Stimulated activated CD8-positive, alpha-beta memory T cell treated with anti-CD3 and anti-CD28 coated beads, Interleukin-15, amount 100 ng/mL, for 4 hours (primary cell): Measurements from ENCODE around the gene PHF21B.

ENCODE experiments used
- DNase-seq, 2 donors: peaks; one replicate each; pipeline ENCODE4 v3.0.0-alpha.2; 2020; ENCODE audit warnings: low read depth in 2 of 2

PHF21B gene

DNA sequence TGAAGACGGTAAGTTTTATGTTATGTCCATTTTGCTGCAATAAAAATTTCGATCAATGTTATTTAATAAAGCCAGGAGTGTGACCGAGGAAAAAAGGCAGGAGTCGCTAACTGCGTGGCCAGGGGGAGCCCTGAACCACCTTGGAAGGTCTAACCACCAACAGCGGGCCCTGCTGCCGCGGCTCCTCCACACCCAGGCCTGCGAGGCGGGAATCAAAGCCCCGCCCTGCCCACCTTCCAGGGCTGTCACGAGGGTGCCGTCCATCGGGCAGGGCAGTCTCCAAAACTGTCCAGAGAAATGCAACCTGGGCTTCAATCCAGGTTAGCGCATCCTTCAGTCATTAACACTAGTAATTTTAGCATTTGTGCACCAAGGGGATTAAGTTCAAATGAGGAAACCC, 19.0 kb downstream of the PHF21B start:
- no peak for DNase-seq

- no peak for DNase-seq
Measured at GRCh38 chr22:44990328-44990727, 19.5 kb downstream of the PHF21B start.

DNA sequence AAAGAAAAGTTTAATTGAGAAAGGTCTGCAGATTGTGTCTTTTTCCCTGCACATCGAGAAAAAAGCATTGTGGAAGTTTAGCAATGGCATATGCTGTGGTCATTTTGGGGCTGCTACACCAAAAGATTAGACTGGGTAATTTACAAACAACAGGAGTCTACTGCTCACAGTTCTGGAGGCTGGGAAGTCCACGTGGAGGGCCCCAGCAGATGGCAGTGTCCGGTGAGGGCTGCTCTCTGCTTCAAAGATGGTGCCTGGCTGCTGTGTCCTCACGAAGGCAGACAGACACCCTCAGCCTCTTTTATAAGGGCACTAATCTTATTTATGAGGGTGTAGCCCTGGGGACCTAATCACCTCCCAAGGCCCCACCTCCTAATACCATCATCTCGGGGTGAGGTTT, 21.1 kb downstream of the PHF21B start:
- DNase-seq = no peak

- no peak for DNase-seq
Measured at GRCh38 chr22:44986926-44987325, 22.9 kb downstream of the PHF21B start.

- DNase-seq = no peak
Measured at GRCh38 chr22:44985906-44986527, 23.8 kb downstream of the PHF21B start.

DNA sequence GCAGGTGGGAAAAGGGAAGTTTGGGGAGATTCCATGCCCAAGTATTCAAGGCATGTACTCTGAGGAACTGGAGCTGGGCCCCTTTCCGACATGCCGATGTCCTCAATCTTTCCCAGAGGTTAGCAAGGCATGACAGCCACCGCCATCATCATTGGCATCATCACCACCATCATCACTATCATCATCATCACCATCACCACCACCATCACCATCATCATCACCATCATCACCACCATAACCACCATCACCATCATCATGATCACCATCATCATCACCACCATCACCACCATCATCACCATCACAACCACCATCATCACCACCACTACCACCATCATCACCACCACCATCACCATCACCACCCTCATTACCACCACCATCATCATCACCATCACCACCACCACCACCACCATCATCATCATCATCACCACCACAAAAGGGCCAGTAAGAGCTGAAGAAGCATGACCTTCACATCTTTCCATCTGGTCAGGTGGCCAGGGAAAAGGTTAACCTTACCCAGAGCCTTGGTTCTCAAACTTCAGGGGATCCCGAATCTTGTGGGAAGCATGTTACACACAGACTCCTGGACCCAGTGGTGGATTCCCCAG, 25.8 kb downstream of the PHF21B start:
- no peak for DNase-seq

DNA sequence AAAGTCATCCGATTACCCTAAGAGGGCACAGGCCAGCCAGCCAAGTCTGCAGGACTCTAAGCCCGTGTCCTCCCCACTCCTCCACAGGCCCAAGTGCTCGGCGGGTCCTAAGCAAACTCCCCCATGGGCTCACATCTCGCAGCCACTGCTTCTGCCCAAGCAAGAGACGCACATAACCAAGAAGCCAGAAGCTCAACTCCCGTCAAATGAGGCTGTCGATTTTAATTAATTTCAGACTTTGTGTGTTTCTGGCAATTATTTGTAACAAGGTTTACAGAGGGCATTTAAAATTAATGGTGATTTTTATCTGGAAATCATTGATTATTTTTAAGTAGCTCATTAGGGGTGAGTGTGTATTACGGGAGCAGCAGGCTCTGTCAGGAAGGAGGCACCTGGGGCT, 27.4 kb downstream of the PHF21B start:
- no peak for DNase-seq

DNA sequence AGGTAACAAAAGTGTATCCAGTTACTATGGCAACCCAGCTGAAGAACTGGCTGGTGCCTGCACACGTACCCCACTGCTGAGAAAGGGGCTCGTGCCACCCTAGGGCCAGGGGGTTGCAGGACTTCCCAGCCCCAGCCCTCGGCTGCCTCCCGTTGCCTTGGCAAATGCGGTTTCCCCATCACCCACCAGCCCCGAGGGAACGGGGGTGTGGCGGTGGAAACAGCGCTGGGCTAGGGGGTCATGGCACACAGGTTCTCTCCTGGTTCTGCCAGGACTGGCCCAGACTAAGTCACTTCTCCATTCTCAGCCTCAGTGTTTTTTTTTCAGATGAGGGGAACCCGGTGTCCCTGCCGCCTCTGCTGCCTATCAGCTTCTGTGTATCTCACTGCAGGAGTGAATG, 27.9 kb downstream of the PHF21B start:
- DNase-seq = no peak

GRCh38 chr22:44979154-44979553, 30.7 kb downstream of the PHF21B start:
- no peak for DNase-seq

DNA sequence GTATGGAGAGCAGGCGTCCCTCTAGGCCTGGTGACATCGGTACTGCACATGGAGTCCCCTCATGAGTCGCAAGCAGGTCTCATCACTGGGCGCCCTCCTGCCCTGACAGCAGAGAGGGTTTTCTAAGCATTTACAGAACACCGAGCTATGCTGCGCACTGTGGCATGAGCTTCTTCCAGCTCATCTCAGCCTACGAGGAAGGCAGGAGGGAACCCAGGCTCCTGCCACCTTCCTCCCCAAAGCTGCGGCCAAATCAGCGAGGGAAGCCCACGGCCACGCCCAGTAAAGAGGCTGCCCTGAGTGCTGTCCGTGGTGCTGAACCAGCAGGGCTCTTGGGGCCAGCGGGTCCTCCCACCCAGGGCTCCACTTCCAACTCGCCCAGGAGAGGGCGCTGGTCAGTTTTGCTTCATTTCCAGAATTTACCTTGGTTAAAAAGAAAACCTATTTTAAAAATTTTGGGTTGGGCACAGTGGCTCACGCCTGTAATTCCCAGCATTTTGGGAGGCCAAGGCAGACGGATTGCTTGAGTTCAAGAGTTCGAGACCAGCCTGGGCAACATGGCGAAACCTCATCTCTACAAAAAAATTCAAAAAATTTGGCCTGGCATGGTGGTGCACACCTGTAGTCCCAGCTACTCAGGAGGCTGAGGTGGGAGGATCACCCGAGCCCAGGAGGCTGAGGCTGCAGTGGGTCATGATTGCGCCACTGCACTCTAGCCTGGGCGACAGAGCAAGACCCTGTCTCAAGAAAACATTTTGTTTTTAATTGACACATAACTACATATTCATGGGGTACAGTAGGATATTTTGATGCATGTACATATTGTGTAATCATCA, 34.2 kb downstream of the PHF21B start:
- DNase-seq = peak in 1 of 2 donors; percentile 4

DNA sequence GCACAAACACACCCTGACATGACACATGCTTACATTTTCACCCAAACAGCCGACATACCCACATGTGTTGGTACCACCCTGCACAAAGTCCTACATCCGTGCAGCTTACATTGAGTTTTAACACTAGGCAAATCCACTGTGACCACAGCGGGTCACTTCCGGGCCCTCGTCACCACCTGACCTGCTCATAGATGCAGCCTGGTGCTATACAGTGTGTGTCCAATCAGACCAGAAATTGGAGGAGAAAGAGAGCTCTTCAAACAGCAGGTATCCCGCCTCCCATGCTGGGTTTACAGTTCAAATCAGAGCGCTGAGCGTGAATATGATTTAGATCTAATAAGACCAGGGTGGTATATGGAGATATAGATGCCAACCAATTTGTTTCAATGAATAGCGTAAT, 35.4 kb downstream of the PHF21B start:
- DNase-seq = no peak

DNA sequence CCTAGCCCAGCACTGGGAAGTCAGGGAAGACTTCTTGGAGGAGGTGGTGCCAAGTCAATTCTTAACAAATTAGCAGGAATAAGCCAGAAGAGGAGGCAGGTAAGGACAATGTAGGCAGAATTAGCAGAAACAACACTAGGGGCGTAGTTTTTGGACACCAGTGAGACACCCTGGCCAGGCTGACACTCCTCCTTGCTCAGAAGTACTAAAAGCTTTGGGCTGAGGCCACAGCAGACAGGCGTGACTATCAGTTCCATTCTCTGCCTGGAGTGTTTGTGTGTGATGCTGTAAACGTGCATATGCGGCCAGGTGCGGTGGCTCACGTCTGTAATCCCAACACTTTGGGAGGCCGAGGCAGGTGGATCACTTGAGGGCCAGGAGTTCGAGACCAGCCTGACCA, 36.0 kb downstream of the PHF21B start:
- no peak for DNase-seq

DNA sequence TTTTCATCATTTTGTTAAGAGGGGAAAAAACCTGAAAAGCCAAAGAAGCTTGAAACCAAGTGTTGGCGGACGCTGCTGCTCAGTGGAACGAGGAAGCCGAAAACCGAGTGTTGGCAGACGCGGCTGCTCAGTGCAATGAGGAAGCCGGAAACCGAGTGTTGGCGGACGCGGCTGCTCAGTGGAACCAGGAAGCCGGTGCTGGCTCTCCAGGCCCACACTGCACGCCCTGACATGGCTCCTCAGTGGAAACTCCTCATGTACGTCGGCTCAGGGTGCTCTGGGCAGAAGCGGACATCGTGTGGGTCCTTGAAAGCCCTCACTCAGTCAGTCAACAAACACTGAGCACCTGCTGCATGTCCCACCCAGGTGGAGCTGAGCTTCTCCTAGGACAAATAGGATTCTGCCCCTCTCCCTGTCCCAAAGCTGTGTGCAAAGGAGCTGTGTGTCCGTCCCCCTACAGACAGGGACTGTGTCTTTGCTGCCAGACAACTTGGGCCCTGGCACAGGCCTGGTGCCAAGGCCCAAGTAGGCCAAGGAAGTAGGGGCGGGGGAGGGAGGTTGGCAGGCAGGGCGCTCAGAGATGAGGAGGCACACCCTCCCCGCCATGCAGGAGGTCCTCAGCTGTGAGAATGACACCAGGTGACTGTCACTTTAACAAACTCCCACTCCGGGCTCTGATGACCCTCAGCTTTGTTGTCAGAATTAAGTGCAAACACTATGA, 37.3 kb downstream of the PHF21B start:
- no peak for DNase-seq

GRCh38 chr22:44971651-44972362, 38.0 kb downstream of the PHF21B start:
- DNase-seq = no peak

DNA sequence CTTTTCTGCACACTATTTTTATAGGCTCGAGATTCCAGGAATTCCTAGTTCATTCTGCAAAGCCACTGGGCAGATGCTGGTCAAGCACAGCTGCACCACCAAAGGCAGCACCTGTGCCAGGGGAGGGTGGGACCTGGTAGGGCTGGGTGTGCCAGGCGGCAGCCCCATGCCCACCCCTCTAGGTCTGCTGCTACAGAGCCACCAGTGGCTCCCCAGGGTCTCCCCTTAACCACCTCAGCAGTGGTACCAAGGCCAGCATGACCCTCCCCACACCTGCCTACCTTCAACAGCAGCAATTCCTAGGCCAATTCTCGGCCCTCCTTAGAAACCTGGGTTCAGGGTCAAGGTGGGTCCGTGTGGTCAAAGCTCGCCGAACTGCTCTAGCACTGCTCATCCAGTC, 39.5 kb downstream of the PHF21B start:
- DNase-seq = no peak

- DNase-seq = no peak
Measured at GRCh38 chr22:44969817-44970216, 40.0 kb downstream of the PHF21B start.

DNA sequence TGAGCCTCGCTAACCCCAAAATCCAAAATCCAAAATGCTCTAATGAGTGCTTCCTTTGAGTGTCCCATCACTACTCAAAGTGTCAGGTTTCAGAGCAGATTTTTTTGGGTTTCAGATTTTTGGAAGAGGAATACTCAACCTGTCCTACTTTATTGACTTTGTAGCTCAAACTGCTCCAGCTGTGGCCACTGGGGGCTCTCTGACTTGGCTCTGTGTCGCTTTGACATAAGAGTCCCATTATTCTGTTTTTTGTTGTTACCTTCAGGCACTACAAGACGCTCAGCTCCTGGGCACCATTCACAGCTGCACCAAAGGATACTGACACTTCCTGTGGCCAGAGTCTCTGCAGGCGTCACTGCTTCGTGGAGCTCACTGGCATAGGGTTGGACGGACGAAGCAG, 41.1 kb downstream of the PHF21B start:
- no peak for DNase-seq

- no peak for DNase-seq
Measured at GRCh38 chr22:44965171-44965570, 44.6 kb downstream of the PHF21B start.

- no peak for DNase-seq
Measured at GRCh38 chr22:44964722-44965078, 45.1 kb downstream of the PHF21B start.

- DNase-seq = no peak
Measured at GRCh38 chr22:44963832-44964721, 45.7 kb downstream of the PHF21B start.
